ENCODE measurements around the gene COMMD1.
"Not testable (repeated sequence)": the region's sequence is repeated elsewhere in the genome, so short reads cannot be mapped to it uniquely, and the experiment has no call there.

Gene COMMD1

GRCh38 chr2:62133320-62133823, 227.9 kb downstream of the COMMD1 start:
- DNase-seq (ENCODE audit: low read depth in 1 of 2, low spot score in 1 of 2) = no peak

DNA sequence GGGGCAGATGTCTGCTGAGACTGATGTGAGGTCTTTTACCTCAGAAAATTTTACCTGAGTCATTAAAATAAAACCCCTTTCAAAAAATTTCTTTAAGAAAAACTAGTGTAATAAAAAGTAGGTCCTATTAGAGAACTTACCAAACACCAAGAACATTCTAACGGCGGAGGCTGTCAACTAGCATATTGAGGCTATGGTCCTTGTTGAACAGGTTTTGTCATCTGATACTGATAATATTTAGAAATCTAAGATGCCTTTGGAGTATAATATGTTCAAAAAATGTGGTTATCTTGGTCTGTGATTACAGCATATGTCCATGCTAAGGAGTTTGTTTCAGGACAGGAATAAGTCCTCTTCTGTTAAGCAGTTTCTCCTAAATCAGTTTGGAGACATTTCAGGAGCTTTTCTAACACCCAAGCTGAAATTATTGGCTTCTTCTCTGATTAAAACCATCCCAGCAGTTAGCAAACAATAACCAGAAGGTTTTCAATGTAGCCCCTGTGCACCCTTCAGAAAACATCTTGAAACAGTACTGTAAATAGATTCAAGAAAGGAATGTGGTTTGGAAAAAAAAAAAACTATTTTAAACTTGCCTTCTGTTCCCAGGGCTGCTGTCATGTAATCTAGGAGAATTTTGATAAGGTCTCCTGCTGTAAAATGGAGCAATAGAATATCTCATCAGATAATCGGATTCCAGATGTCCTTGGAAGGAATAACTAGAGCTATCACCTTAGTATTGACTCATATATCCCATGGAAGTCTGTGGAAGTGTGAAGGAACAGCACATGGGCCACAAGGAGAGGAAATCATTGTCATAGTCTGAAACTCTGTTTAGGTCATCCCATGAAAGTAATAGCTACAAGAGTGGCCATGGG, 231.7 kb downstream of the COMMD1 start:
- no peak for DNase-seq (ENCODE audit: low read depth in 1 of 2, low spot score in 1 of 2)

- no peak for DNase-seq (ENCODE audit: low read depth in 1 of 2, low spot score in 1 of 2)
Observed at GRCh38 chr2:62140426-62141141, 235.1 kb downstream of the COMMD1 start.

DNA sequence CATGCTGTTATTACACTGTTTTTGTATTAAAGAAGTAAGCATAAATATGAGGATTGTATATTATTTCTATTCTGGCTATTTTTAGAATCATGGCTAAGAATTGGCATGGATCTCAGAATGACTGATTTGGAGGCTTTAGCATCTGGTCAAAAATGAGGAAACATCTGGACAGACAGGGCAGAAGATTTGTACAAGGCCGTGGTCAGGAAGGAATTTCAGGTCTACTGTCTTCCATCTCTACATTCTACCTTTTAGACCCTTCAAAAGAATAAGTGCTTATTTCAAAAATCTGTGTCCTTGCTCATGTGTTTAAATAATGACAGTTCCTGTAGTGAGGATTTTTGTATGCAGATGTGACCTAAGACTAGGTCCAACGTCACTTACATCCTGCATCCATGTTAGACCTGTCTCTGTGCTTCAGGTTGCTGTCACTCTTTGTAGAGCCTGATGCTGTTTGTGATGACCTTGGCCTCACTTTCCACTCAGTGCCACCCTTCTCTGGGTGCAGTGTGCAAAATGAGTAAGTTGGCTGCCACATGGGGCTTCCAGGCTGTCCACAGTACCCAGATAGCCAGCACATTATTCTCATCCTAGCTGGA, 235.8 kb downstream of the COMMD1 start:
- DNase-seq (ENCODE audit: low read depth in 1 of 2, low spot score in 1 of 2) = no peak

DNA sequence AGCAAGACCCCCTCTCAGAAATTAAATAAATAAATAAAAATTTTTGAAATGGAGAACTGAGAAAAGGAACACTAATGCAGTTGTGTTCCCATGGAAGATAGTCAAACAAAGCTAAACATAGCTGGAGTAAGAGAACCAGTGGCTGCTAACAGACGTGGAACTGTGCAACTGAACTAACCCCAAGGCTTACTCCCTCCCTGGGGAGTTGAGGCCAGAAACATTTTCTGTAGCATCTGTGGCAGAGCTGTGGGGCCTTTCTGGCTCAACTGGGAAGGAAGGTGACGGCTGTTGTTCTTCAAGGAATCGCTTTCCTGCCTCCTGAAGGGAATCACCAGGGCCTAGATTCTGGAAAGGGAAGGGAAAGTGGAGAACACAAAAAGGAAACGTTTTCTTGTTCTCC, 236.6 kb downstream of the COMMD1 start:
- DNase-seq (ENCODE audit: low read depth in 1 of 2, low spot score in 1 of 2) = no peak

- no peak for DNase-seq (ENCODE audit: low read depth in 1 of 2, low spot score in 1 of 2)
Observed at GRCh38 chr2:62143696-62144095, 238.2 kb downstream of the COMMD1 start.

DNA sequence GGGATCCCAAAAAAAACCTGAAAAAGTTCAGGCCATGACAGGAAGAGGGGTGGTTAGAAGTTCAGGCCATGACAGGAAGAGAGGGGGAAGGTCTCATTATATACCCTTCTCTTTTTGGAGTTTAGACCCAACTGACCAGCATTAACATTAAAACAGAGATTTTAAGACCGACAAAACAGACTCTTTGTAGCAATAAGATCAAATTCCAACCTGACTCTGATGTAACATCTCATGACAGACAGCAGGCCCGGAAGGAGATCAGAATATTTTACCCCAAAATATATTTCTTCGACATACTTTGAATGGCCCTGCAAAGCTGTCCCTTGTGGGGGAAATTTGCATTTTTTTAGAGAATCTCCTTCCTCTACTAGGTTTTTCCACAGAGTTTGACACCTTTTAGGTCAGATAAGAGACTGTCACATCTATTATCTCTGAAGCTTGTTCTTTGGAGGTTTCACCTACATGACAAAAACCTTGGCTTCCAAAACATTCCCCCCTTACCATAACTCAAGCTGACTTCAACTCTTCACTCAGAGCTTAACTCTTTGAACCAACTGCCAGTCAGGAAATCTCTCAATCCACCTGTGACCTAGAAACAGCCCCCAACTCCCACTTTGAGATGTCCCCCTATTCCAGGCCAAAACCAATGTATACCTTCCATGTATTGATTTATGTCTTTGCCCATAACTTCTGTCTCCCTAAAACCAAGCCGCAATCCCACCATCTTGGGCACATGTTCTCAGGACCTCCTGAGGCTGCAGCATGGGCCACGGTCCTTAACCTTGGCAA, 239.4 kb downstream of the COMMD1 start:
- no peak for DNase-seq (ENCODE audit: low read depth in 1 of 2, low spot score in 1 of 2)

- DNase-seq (ENCODE audit: low read depth in 1 of 2, low spot score in 1 of 2) = no peak
Observed at GRCh38 chr2:62145478-62146100, 240.1 kb downstream of the COMMD1 start.

DNA sequence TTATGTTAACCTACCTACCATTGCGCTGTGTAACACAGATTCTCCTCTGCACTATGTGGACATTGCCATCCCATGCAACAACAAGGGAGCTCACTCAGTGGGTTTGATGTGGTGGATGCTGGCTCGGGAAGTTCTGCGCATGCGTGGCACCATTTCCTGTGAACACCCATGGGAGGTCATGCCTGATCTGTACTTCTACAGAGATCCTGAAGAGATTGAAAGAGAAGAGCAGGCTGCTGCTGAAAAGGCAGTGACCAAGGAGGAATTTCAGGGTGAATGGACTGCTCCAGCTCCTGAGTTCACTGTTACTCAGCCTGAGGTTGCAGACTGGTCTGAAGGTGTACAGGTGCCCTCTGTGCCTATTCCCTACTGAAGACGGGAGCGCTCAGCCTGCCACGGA, 241.3 kb downstream of the COMMD1 start:
- not testable (repeated sequence) for DNase-seq (ENCODE audit: low read depth in 1 of 2, low spot score in 1 of 2)

- DNase-seq (ENCODE audit: low read depth in 1 of 2, low spot score in 1 of 2) = no peak
Observed at GRCh38 chr2:62147610-62148301, 242.3 kb downstream of the COMMD1 start.

GRCh38 chr2:62149708-62150107, 244.2 kb downstream of the COMMD1 start:
- no peak for DNase-seq (ENCODE audit: low read depth in 1 of 2, low spot score in 1 of 2)

- no peak for DNase-seq (ENCODE audit: low read depth in 1 of 2, low spot score in 1 of 2)
Observed at GRCh38 chr2:62150597-62151305, 245.3 kb downstream of the COMMD1 start.

GRCh38 chr2:62151306-62151638, 245.8 kb downstream of the COMMD1 start:
- no peak for DNase-seq (ENCODE audit: low read depth in 1 of 2, low spot score in 1 of 2)

DNA sequence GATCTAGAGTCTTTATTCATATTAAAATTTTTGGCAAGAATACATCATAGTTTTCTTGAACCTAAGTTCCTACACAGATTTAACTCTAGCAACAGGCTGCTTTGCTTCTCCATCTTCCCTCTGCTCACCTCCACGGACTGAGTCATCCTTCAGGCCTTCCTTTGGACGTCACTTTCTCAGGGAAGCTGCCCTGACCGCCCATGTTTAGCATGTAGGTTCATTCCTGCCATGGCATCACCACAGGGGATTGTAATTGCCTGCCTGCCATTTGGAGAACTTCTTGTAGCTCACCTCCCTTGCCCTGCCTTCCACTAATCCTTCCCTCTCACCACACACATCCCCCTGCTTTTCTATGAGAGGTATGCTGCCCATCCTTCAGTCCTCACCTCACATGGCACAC, 246.5 kb downstream of the COMMD1 start:
- no peak for DNase-seq (ENCODE audit: low read depth in 1 of 2, low spot score in 1 of 2)

- no peak for DNase-seq (ENCODE audit: low read depth in 1 of 2, low spot score in 1 of 2)
Observed at GRCh38 chr2:62156861-62157496, 251.5 kb downstream of the COMMD1 start.

GRCh38 chr2:62158444-62159121, 253.1 kb downstream of the COMMD1 start:
- DNase-seq (ENCODE audit: low read depth in 1 of 2, low spot score in 1 of 2) = no peak

GRCh38 chr2:62160691-62161090, 255.2 kb downstream of the COMMD1 start:
- not testable (repeated sequence) for DNase-seq (ENCODE audit: low read depth in 1 of 2, low spot score in 1 of 2)

DNA sequence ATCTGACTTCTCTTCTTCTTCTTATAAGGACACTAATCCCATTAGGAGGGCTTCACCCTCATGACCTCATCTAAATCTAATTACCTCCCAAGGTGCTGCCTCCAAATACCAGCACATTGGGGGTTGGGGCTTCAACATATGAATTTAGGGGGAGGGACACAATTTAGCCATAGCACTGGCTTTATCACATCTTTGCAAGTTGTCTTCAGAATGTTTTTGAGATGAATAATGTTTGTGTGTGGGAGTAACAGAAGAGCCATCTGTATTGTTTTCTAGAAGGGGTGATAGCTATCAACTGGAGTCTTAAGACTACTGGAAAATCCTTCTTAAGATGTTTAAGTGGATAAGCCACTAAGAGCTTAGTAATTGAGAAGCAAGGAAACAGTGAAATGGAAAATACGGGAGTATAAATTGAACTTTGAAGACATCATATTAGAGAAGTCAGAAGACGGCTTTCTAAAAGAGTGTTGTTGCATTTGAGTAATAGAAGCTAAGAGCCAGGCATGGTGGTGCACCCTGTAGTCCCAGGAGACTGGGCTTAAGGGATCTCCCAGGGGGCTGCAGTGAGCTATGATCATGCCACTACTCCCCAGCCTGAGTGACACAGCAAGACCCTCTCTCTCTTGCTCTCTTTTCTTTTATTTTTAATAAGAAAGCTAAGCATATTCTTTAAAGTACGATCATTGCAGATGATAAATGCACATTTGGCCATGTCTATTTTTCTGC, 257.8 kb downstream of the COMMD1 start:
- no peak for DNase-seq (ENCODE audit: low read depth in 1 of 2, low spot score in 1 of 2)
